ENCODE results near the gene GPR143. TPM values are rescaled to one million over a fixed set of nuclear protein-coding genes. Genes with fewer than 3 reads are reported as not detected.
"Not testable (repeated sequence)": the region's sequence is repeated elsewhere in the genome, so short reads cannot be mapped to it uniquely, and the experiment has no call there.

The GPR143 gene
- total RNA-seq, 1 experiment from 2014 or later: 1.8 TPM

DNA sequence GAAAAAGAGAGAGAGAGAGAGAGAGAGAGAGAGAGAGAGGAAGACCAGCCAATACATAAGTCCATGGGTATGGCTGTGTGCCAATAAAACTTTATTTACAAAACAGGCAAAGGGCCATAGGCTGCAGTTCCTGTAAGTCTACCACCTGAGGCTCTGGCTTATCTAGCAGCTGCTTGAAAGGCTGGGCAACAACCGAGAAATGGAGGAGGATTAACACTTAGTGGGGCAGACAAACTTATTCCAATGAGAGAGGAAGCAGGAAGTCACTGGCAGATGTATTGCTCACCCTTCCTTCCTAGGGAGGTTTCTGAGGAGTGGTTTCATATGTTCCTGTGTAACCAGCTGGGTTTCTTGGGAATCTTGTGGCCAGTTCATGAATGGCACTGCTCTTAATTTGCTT lies 4.7 kb upstream of the GPR143 start:
- no peak for ATAC-seq

DNA sequence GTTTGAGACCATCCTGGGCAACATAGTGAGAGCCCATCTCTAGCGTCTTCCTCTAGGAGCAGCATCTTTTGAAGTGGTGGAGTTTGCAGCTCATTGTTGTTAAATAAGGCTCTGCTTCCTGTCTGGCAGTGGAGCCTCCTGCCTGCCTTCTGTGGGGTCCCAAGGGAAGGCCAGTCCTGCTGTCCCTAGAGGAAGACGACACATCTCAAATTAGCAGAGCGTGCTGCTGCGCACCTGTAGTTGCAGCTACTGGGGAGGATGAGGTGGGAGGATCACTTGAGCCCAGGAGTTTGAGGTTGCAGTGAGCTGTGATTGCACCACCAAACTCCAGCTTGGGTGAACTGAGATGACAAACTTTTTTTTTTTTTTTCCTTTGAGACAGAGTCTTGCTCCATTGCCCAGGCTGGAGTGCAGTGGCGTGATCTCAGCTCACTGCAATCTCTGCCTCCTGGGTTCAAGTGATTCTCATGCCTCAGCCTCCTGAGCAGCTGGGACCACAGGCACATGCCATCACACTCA lies 2.7 kb upstream of the GPR143 start:
- H3K4me1 ChIP-seq (ENCODE audit: control insufficient read depth in 1 of 2, insufficient read depth in 2 of 2, low read length in 2 of 2); CTCF ChIA-PET; H2AFZ ChIP-seq (ENCODE audit: low read depth, low read length, poor library complexity, severe bottlenecking); H3K4me2 ChIP-seq (ENCODE audit: low read length); ATAC-seq; H3K9me2 ChIP-seq (ENCODE audit: insufficient read depth); H3K9me3 ChIP-seq (ENCODE audit: control insufficient read depth in 1 of 2, insufficient read depth in 1 of 2, low read depth in 1 of 2, low read length in 2 of 2); intact Hi-C loops (cut with micrococcal nuclease); H3K9ac ChIP-seq (ENCODE audit: low read length); H3K36me3 ChIP-seq (ENCODE audit: control insufficient read depth in 1 of 2, insufficient read depth in 2 of 2, low read length in 2 of 2); H3K27ac ChIP-seq (ENCODE audit: low read depth, low read length); POLR2A ChIA-PET; H3K4me3 ChIP-seq (replicated peaks in 1 of 2; ENCODE audit: low read depth in 1 of 2, low read length in 2 of 2); H3K27me3 ChIP-seq (ENCODE audit: insufficient read depth, low read length); H4K20me1 ChIP-seq (ENCODE audit: insufficient read depth); BruUV-seq (replicated peaks); H3K79me2 ChIP-seq (ENCODE audit: insufficient read depth, low read length); RAD21 ChIA-PET (ENCODE audit: low non-redundant PET in 1 of 2, low total read pairs in 2 of 2, uncharacterized antibody in 2 of 2, unreplicated experiment in 2 of 2); DNase-seq (ENCODE audit: low read depth, low spot score): not testable (repeated sequence)

More for the DNA sequence above, 4.7 kb upstream of the GPR143 start:
- H3K4me2 ChIP-seq (ENCODE audit: low read length): no peak overlapping the region
- intact Hi-C loops (cut with micrococcal nuclease): no loop called here
- no peaks in the 10 kb centered on the region for H3K9me3 ChIP-seq (ENCODE audit: control insufficient read depth in 1 of 2, insufficient read depth in 1 of 2, low read depth in 1 of 2, low read length in 2 of 2)
- H3K9me2 ChIP-seq (ENCODE audit: insufficient read depth): no peaks in the 10 kb centered on the region
- no peak for TF ChIP-seq SIN3A (IDR thresholded peaks at IDR 0.05; ENCODE audit: low read depth)
- TF ChIP-seq EZH2phosphoT487 (IDR thresholded peaks at IDR 0.05; ENCODE audit: borderline replicate concordance): no peak
- TF ChIP-seq ZNF274 (IDR thresholded peaks at IDR 0.05; ENCODE audit: low read depth, low read length): no peak
- TF ChIP-seq, protein P1, sequence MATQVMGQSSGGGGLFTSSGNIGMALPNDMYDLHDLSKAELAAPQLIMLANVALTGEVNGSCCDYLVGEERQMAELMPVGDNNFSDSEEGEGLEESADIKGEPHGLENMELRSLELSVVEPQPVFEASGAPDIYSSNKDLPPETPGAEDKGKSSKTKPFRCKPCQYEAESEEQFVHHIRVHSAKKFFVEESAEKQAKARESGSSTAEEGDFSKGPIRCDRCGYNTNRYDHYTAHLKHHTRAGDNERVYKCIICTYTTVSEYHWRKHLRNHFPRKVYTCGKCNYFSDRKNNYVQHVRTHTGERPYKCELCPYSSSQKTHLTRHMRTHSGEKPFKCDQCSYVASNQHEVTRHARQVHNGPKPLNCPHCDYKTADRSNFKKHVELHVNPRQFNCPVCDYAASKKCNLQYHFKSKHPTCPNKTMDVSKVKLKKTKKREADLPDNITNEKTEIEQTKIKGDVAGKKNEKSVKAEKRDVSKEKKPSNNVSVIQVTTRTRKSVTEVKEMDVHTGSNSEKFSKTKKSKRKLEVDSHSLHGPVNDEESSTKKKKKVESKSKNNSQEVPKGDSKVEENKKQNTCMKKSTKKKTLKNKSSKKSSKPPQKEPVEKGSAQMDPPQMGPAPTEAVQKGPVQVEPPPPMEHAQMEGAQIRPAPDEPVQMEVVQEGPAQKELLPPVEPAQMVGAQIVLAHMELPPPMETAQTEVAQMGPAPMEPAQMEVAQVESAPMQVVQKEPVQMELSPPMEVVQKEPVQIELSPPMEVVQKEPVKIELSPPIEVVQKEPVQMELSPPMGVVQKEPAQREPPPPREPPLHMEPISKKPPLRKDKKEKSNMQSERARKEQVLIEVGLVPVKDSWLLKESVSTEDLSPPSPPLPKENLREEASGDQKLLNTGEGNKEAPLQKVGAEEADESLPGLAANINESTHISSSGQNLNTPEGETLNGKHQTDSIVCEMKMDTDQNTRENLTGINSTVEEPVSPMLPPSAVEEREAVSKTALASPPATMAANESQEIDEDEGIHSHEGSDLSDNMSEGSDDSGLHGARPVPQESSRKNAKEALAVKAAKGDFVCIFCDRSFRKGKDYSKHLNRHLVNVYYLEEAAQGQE (IDR thresholded peaks at IDR 0.05; ENCODE audit: low read depth): no peak
- TF ChIP-seq POLR2AphosphoS5 (IDR thresholded peaks at IDR 0.05; ENCODE audit: low read depth, low read length): no peak
- no peak for TF ChIP-seq ZFX (IDR thresholded peaks at IDR 0.05)
- TF ChIP-seq RAD21 (IDR thresholded peaks at IDR 0.05; ENCODE audit: low read depth): no peak
- no peak for TF ChIP-seq POLR2A (IDR thresholded peaks at IDR 0.05; ENCODE audit: borderline replicate concordance, extremely low read depth, insufficient read depth, insufficient read length)
- TF ChIP-seq EZH2 (IDR thresholded peaks at IDR 0.05): no peak
- no peak for TF ChIP-seq SRF (IDR thresholded peaks at IDR 0.05; ENCODE audit: low read depth)
- TF ChIP-seq JUND (IDR thresholded peaks at IDR 0.05): no peak
- no peak for TF ChIP-seq CEBPB (IDR thresholded peaks at IDR 0.05; ENCODE audit: low read depth)
- TF ChIP-seq TCF7L2 (IDR thresholded peaks at IDR 0.05; ENCODE audit: borderline replicate concordance, extremely low read depth, insufficient read depth, insufficient read length): no peak
- TF ChIP-seq ELF1 (IDR thresholded peaks at IDR 0.05; ENCODE audit: borderline replicate concordance, low read depth): no peak
- TF ChIP-seq CBX3 (IDR thresholded peaks at IDR 0.05; ENCODE audit: low read depth): no peak
- no peak for TF ChIP-seq EGR1 (IDR thresholded peaks at IDR 0.05; ENCODE audit: low read depth)
- TF ChIP-seq, protein P2, sequence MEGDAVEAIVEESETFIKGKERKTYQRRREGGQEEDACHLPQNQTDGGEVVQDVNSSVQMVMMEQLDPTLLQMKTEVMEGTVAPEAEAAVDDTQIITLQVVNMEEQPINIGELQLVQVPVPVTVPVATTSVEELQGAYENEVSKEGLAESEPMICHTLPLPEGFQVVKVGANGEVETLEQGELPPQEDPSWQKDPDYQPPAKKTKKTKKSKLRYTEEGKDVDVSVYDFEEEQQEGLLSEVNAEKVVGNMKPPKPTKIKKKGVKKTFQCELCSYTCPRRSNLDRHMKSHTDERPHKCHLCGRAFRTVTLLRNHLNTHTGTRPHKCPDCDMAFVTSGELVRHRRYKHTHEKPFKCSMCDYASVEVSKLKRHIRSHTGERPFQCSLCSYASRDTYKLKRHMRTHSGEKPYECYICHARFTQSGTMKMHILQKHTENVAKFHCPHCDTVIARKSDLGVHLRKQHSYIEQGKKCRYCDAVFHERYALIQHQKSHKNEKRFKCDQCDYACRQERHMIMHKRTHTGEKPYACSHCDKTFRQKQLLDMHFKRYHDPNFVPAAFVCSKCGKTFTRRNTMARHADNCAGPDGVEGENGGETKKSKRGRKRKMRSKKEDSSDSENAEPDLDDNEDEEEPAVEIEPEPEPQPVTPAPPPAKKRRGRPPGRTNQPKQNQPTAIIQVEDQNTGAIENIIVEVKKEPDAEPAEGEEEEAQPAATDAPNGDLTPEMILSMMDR (IDR thresholded peaks at IDR 0.05 in 2 of 3, conservative IDR thresholded peaks at IDR 0.05 in 1 of 3; ENCODE audit: borderline replicate concordance in 1 of 3, insufficient read depth in 1 of 3, low read depth in 2 of 3, low read length in 2 of 3): no peak
- H3K4me1 ChIP-seq (ENCODE audit: control insufficient read depth in 1 of 2, insufficient read depth in 2 of 2, low read length in 2 of 2): no peaks in the 10 kb centered on the region
- RAD21 ChIA-PET (ENCODE audit: low non-redundant PET in 1 of 2, low total read pairs in 2 of 2, uncharacterized antibody in 2 of 2, unreplicated experiment in 2 of 2): no interaction called here
- H3K36me3 ChIP-seq (ENCODE audit: control insufficient read depth in 1 of 2, insufficient read depth in 2 of 2, low read length in 2 of 2): no peaks in the 10 kb centered on the region
- no peak overlapping the region for H3K27ac ChIP-seq (ENCODE audit: low read depth, low read length)
- H3K4me3 ChIP-seq (replicated peaks in 1 of 2; ENCODE audit: low read depth in 1 of 2, low read length in 2 of 2): no peak overlapping the region
- H3K27me3 ChIP-seq (ENCODE audit: insufficient read depth, low read length): no peaks in the 10 kb centered on the region
- no peak overlapping the region for H2AFZ ChIP-seq (ENCODE audit: low read depth, low read length, poor library complexity, severe bottlenecking)
- no peak overlapping the region for H3K9ac ChIP-seq (ENCODE audit: low read length)
- no peaks in the 10 kb centered on the region for H4K20me1 ChIP-seq (ENCODE audit: insufficient read depth)
- POLR2A ChIA-PET: no interaction called here
- BruUV-seq (replicated peaks): no TSS peak
- CTCF ChIA-PET: no interaction called here
- no peak for DNase-seq (ENCODE audit: low read depth, low spot score)
- H3K79me2 ChIP-seq (ENCODE audit: insufficient read depth, low read length): no peaks in the 10 kb centered on the region
